GM18502 (cell line): ENCODE measurements around the gene C1orf122.

ENCODE experiments used
- ATAC-seq: cut with Tn5 transposase; IDR thresholded peaks from one replicate; pipeline ENCODE4 v1.9.1; 2021; ENCODE audit warnings: mild to moderate bottlenecking; ENCODE audit not compliant: unreplicated experiment, poor library complexity

The C1orf122 gene

GRCh38 chr1:37840711-37841110 lies 33.1 kb downstream of the C1orf122 start:
- ATAC-seq, result no peak

- ATAC-seq, result no peak
Observed at GRCh38 chr1:37841652-37842051, 34.1 kb downstream of the C1orf122 start.

DNA sequence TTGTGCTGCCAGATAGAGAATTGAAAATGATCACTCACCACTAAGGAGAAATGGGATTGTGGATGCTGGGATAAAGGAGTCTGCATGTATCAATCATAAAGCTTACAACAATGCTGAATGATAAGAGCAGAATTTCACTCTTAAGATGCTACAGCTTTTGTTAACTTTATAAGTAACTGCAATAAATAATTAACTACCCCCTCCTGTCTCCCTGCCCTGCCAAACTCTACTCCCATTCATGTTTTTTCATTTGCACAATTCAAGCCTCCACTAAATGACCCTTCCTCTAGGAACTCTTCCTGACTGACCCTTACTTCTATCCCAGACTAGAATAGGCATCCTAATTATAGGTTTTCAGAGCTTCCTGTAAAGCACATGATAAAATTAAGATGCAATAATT lies 36.9 kb downstream of the C1orf122 start:
- no peak for ATAC-seq

- ATAC-seq, result no peak
Observed at GRCh38 chr1:37845049-37845646, 37.6 kb downstream of the C1orf122 start.

- ATAC-seq, result no peak
Observed at GRCh38 chr1:37845786-37846185, 38.2 kb downstream of the C1orf122 start.

DNA sequence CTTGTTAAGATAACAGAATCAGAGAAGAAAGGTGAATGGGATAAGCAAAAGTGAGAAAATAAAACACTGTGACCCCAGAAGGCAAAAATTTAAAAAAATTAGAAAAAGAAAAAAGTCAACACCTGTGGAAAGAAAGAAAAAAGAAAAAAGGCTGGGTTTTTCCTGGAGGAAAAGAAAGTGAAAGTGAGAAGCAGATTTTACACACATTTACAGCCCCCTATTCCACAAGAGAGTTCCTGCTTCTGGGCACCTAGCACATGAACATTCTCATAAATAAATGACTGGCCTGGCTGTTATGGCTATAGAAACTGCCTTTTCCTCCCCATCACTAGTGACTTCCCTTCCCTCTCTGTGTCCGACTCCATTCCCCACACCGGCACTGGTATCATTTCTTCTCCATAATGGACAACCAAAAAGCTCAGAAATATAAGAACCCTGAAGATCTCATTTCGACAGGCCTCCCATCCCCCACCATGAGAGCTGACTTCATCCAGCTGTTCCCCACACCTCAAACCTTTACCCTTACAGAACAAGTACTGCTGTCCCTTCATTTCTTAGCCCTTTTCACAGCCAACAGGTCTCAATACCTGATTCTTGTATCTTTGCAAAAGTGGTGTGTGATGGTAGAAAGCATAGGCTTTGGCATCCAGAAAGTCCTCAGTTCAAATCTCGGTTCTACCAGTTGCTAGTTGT lies 39.2 kb downstream of the C1orf122 start:
- no peak for ATAC-seq

GRCh38 chr1:37849480-37849879 lies 41.9 kb downstream of the C1orf122 start:
- ATAC-seq, result no peak

GRCh38 chr1:37850352-37850955 lies 42.9 kb downstream of the C1orf122 start:
- ATAC-seq, result no peak

DNA sequence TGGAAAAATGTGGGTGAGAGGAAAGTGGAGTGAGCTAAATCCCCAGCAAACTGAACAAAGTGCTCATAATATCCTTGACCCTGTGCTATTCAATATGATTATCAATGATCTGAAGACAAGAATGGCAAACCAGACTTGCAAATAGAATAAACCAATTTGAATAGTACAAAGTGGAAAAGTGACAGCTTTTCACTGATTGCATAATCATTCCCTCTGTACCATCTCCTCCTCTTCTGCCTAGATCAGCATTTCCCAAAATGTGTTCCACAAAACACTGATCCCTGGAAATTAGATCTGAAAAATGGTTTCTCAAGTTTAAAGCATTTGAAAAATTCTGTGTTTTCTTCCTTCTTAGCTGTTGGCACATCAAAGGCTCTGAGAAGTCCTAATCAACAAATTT lies 43.7 kb downstream of the C1orf122 start:
- ATAC-seq, result no peak

DNA sequence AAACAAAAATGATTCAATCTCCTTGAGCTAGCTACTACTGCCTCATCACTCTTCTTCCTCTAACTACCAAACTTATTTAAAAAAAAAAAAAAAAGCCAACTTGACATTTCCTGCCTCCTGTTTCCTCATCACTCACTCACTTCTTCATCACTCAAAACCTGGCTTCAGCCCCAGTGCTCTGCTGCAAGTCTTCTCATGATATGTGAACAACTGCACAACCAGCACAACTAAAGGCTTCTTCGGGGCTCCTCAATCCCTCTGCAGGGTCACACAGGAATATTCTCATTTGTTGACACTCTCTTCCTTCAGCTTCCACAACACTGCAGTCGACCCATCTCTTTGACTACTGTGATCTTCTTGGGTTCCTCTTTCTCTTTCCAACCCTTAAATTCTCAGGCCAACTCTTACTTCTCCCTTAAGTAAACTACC lies 44.2 kb downstream of the C1orf122 start:
- ATAC-seq, result no peak

DNA sequence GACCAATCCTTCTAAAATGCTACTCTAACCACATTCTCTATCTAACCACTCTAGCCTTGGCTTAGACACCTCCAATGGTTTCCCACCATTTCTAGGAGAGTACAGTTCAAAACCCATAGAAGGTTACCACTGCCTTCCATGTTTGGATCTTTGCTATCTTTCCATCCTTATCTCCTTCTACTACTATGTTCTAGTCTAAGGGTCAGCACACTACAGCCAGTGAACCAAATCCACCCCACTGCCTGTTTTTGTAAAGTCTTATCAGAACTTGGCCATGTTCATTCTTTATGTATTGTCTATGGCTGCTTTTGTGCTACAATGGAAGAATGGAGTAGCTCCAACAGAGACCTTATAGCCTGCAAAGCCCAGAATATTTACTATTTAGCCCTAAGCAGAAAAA lies 45.6 kb downstream of the C1orf122 start:
- ATAC-seq, result no peak

GRCh38 chr1:37854406-37854805 lies 46.8 kb downstream of the C1orf122 start:
- ATAC-seq, result no peak
